Spleen (tissue), 7 donors: ENCODE measurements around the gene RRAGB.

Experiments
- CTCF ChIP-seq, 11 experiments: fragments of 200-600 bp in 7 of 11; fragments of 450-650 bp in 4 of 11; sonication (generic) in 4 of 11; IDR thresholded peaks in 8 of 11; conservative IDR thresholded peaks in 3 of 11; 1 replicate in 7 of 11; 2 replicates in 4 of 11; pipeline versions ENCODE4 v1.4.0 to v1.8.0; 2016 to 2021; ENCODE audit warnings: antibody characterized with exemption in 11 of 11, inconsistent platforms in 4 of 11, mild to moderate bottlenecking in 1 of 11
- POLR2A ChIP-seq, 3 donors: fragments of 450-650 bp; IDR thresholded peaks; one replicate each; pipeline ENCODE4 v1.5.1; 2017; ENCODE audit warnings: antibody characterized with exemption in 3 of 3, mild to moderate bottlenecking in 1 of 3
- POLR2AphosphoS5 ChIP-seq, 3 donors: sonication (generic); formaldehyde crosslinking; IDR thresholded peaks; one replicate each; pipeline ENCODE4 v1.5.1; 2017; ENCODE audit warnings: antibody characterized with exemption in 3 of 3
- donor health status: DM: no; HTN: no; CAD: no; lungs with moderate emphysema.
- donor health status: DM: no; HTN: no; CAD: no.
- donor health status: DM: no; HTN: no; CAD: no.

GRCh38 chrX:55750256-55750655 is 32.7 kb downstream of the RRAGB start:
- TF ChIP-seq POLR2A (IDR thresholded peaks at IDR 0.05) (no peak), CTCF (IDR thresholded peaks at IDR 0.05 in 8 of 11, conservative IDR thresholded peaks at IDR 0.05 in 3 of 11) (no peak), POLR2AphosphoS5 (IDR thresholded peaks at IDR 0.05) (no peak)
